ENCODE results near the gene STAG1.
"Not testable (repeated sequence)": the region's sequence is repeated elsewhere in the genome, so short reads cannot be mapped to it uniquely, and the experiment has no call there.

The STAG1 gene

DNA sequence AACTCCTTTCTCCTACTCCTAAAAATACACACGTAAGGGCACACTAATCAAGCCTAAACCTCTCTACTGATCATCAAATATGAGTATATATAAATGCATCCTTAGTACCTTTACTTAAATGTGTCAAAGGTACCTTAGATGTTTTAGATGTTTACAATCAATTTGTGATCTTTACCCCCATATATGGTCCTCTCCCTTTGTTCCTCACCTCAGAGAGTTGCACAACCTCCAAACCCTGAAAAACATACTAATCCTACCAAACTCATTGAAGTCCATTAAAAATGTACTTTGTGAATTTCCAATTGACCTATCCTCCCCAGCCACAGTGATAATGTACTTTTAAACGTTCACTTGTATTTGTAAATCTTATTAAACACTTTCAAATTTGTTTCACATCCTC, 249.1 kb downstream of the STAG1 start:
- H3K4me3 ChIP-seq (ENCODE audit: control insufficient read depth, low read depth, low read length): no peak overlapping the region
- DNase-seq (ENCODE audit: low read depth): no peak
- no peak for TF ChIP-seq CTCF (conservative IDR thresholded peaks at IDR 0.05; ENCODE audit: control insufficient read depth, insufficient read depth, low read depth, low read length)

- TF ChIP-seq CTCF (conservative IDR thresholded peaks at IDR 0.05; ENCODE audit: control insufficient read depth, insufficient read depth, low read depth, low read length): no peak
- H3K4me3 ChIP-seq (ENCODE audit: control insufficient read depth, low read depth, low read length): no peak overlapping the region
- no peak for DNase-seq (ENCODE audit: low read depth)
These were observed 253.2 kb downstream of the STAG1 start for GRCh38 chr3:136498919-136499447.

DNA sequence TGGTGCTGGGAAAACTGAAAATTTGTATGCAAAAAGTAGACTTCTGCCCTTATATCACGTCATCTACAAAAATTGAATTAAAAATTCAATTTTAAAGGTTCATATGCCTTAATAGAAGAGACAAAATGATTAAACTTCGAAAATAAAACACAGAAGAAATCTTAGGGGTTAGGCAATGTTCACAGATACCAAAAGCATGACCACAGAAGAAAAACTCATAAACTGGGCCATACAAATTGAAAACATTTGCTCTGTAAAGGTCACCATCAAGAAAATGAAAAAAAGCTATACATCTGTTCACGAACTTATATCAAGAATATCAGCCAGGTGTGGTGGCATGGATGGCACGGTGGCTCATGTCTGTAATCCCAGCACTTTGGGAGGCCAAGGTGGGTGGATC, 257.0 kb downstream of the STAG1 start:
- H3K4me3 ChIP-seq (ENCODE audit: control insufficient read depth, low read depth, low read length): no peak overlapping the region
- no peak for DNase-seq (ENCODE audit: low read depth)
- TF ChIP-seq CTCF (conservative IDR thresholded peaks at IDR 0.05; ENCODE audit: control insufficient read depth, insufficient read depth, low read depth, low read length): no peak

DNA sequence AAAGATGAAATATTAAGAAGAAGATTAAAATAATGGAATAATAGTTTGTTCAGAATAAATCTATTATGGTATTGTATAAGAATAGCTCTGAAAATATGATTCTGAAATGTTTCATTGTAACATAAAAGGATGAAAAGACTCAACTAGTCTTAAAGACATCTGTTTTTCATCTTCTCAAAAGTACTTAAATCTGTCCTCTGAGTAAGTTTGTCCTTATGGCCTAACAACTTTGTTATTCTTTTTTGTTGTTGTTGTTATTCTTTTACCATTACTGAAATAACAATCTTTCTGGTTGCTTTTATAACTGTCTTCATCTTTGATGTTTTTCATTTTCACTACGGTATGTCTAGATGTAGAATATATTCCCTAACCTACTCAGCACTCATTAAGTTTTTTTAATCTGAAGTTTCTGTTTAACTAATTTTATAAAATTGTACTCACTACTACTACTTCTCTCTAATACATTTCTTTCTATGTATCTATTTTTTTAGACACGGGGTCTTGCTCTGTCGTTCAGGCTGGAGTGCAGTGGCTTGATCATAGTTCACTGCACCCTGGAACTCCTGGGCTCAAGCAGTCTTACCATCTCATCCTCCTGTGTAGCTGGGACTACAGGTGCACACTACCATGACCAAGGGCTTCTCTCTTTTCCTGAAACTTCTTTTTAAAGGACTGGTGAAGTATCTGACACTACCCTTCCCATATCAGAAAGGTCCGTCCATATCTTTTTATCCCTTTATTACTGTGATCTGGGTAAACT, 261.4 kb downstream of the STAG1 start:
- no peak for DNase-seq (ENCODE audit: low read depth)
- no peak for TF ChIP-seq CTCF (conservative IDR thresholded peaks at IDR 0.05; ENCODE audit: control insufficient read depth, insufficient read depth, low read depth, low read length)
- no peak overlapping the region for H3K4me3 ChIP-seq (ENCODE audit: control insufficient read depth, low read depth, low read length)

DNA sequence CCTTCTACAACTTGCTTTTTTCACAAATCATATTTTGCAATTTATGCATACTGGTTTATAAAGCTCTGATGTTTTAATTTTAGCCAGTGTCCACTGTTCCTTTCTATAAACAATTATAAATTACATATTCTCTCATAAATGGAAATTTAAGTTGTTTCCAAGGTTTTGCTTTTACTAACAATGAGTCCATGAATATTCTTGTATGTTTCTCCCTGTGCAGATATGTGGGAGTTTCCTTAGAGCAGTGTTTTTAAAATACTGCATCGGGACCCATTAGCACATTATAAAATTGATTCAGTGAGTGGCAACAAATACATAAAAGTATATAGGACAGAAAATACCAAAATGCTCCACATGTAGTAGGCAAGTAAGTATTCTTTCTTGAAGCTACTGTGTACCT, 266.4 kb downstream of the STAG1 start:
- no peak for DNase-seq (ENCODE audit: low read depth)
- TF ChIP-seq CTCF (conservative IDR thresholded peaks at IDR 0.05; ENCODE audit: control insufficient read depth, insufficient read depth, low read depth, low read length): no peak
- no peak overlapping the region for H3K4me3 ChIP-seq (ENCODE audit: control insufficient read depth, low read depth, low read length)

DNA sequence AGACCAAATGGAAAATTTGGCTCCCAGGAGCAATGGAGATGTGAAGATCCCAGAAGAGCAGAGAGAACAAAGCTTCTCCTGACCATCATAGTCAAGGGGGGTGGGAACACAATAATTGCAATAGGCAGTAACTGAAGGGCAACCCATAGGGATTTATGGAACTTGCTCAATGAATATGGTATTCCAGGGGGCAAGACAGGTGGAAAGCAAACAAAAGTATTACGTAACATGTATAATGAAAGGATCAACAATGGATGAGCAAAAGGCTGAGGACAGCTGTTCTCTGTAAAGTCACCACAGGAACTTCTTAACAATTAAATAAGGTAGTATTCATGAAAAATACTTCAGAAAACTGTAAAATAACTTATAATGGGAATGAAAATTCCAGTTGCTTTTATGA, 275.9 kb downstream of the STAG1 start:
- no peak for TF ChIP-seq CTCF (conservative IDR thresholded peaks at IDR 0.05; ENCODE audit: control insufficient read depth, insufficient read depth, low read depth, low read length)
- H3K4me3 ChIP-seq (ENCODE audit: control insufficient read depth, low read depth, low read length): no peak overlapping the region
- DNase-seq (ENCODE audit: low read depth): no peak

- H3K4me3 ChIP-seq (ENCODE audit: control insufficient read depth, low read depth, low read length); DNase-seq (ENCODE audit: low read depth): not testable (repeated sequence)
These were observed 277.3 kb downstream of the STAG1 start for GRCh38 chr3:136474876-136475275.

Data from fibroblast of mammary gland (primary cell).